GM23248 (cell line): ENCODE data around the gene TTC3. TPM values are rescaled to one million over a fixed set of nuclear protein-coding genes. Genes with fewer than 3 reads are reported as not detected.
"Not testable (repeated sequence)": the region's sequence is repeated elsewhere in the genome, so short reads cannot be mapped to it uniquely, and the experiment has no call there.

Experiments used
- DNase-seq: peaks from one replicate; pipeline ENCODE4 v3.0.0-alpha.2; 2015
- H2AFZ ChIP-seq: fragments of 200-600 bp; sonication (generic); 2 replicates; pipeline ENCODE4 v1.6.1; 2016; ENCODE audit warnings: antibody characterized with exemption
- H3F3A ChIP-seq: fragments of 200-600 bp; sonication (generic); 2 replicates; pipeline ENCODE4 v1.6.1; 2016; ENCODE audit warnings: mild to moderate bottlenecking, antibody characterized with exemption, mixed run types; ENCODE audit not compliant: insufficient read depth
- H3K27ac ChIP-seq: fragments of 200-600 bp; sonication (generic); 2 replicates; pipeline ENCODE4 v1.5.1; 2016; ENCODE audit warnings: mild to moderate bottlenecking
- H3K27me3 ChIP-seq: fragments of 200-600 bp; sonication (generic); replicated peaks from 2 replicates; pipeline ENCODE4 v1.6.1; 2016; ENCODE audit warnings: mild to moderate bottlenecking; ENCODE audit not compliant: insufficient read depth
- H3K36me3 ChIP-seq: fragments of 200-600 bp; sonication (generic); 2 replicates; pipeline ENCODE4 v1.6.1; 2016; ENCODE audit warnings: low read depth, mild to moderate bottlenecking
- H3K4me1 ChIP-seq: fragments of 200-600 bp; sonication (generic); 2 replicates; pipeline ENCODE4 v1.6.1; 2016; ENCODE audit warnings: mild to moderate bottlenecking; ENCODE audit not compliant: insufficient read depth
- H3K4me2 ChIP-seq: fragments of 200-600 bp; sonication (generic); one replicate; pipeline ENCODE4 v1.6.1; 2016; ENCODE audit warnings: mild to moderate bottlenecking; ENCODE audit not compliant: unreplicated experiment
- H3K4me3 ChIP-seq: fragments of 200-600 bp; sonication (generic); 2 replicates; pipeline ENCODE4 v1.5.1; 2016; ENCODE audit warnings: mild to moderate bottlenecking
- H3K79me2 ChIP-seq: fragments of 200-600 bp; sonication (generic); 2 replicates; pipeline ENCODE4 v1.6.1; 2016; ENCODE audit warnings: mild to moderate bottlenecking; ENCODE audit not compliant: insufficient read depth
- H3K9ac ChIP-seq: fragments of 200-600 bp; sonication (generic); 2 replicates; pipeline ENCODE4 v1.6.1; 2016; ENCODE audit warnings: mild to moderate bottlenecking
- H3K9me2 ChIP-seq: fragments of 200-600 bp; sonication (generic); 2 replicates; pipeline ENCODE4 v1.6.1; 2016; ENCODE audit warnings: mixed run types, mild to moderate bottlenecking, moderate library complexity; ENCODE audit not compliant: insufficient read depth
- H3K9me3 ChIP-seq: fragments of 200-600 bp; sonication (generic); one replicate; pipeline ENCODE4 v1.6.1; 2017; ENCODE audit warnings: low read depth
- H4K20me1 ChIP-seq: fragments of 200-600 bp; sonication (generic); 2 replicates; pipeline ENCODE4 v1.6.0; 2016; ENCODE audit not compliant: insufficient read depth
- EZH2 ChIP-seq: fragments of 200-600 bp; sonication (generic); IDR thresholded peaks from 2 replicates; pipeline ENCODE4 v1.6.1; 2018; ENCODE audit warnings: antibody characterized with exemption, mild to moderate bottlenecking; ENCODE audit not compliant: insufficient read depth, poor library complexity, severe bottlenecking
- EZH2phosphoT487 ChIP-seq: fragments of 200-600 bp; sonication (generic); IDR thresholded peaks from 2 replicates; pipeline ENCODE4 v1.6.1; 2018; ENCODE audit warnings: antibody characterized with exemption, moderate library complexity, mild to moderate bottlenecking, low read depth; ENCODE audit not compliant: insufficient read depth
- WGBS, 2 experiments: methylation state at CpG; one replicate each; pipeline ENCODE4 v1.1.6; 2015 to 2017; ENCODE audit warnings: low lambda C conversion rate in 2 of 2, low coverage in 1 of 2; ENCODE audit errors: missing lambda C conversion rate in 2 of 2; 5-methylcytosine and 5-hydroxymethylcytosine counted together
- in situ Hi-C: fragments of 300-500 bp; cut with MboI; formaldehyde crosslinking; loops from 2 replicates; pipeline ENCODE4 v1.15.0; 2020
- polyA plus RNA-seq: library from polyadenylated mRNA; unstranded; fragments of >200 nt; fragmentation: Nextera tagmentation; extraction: Ambion mirVana; gene quantifications from 2 replicates; pipeline ENCODE4 v1.2.1, GENCODE V29; 2016
- total RNA-seq: library from RNA; depleted of rRNA; stranded (reverse); fragments of >200 nt; shearing (Covaris generic); gene quantifications from 2 replicates; pipeline ENCODE4 v1.2.3, GENCODE V29; 2014

The TTC3 gene
- total and polyA plus RNA-seq, 2 experiments from 2014 or later: 204 to 216 TPM

- WGBS, 2 experiments: 78 to 84% methylated on average over 6 of the region's 6 CpGs
- no peaks in the 10 kb centered on the region for H3K79me2 ChIP-seq
- in situ Hi-C loops: no loop called here
- H3K9me3 ChIP-seq: no peaks in the 10 kb centered on the region
- DNase-seq: no peak
- H2AFZ ChIP-seq: no peak overlapping the region
- H3K9me2 ChIP-seq: no peaks in the 10 kb centered on the region
- TF ChIP-seq EZH2phosphoT487: no peak
- TF ChIP-seq EZH2: no peak
- H4K20me1 ChIP-seq: no peaks in the 10 kb centered on the region
- H3K36me3 ChIP-seq: no peaks in the 10 kb centered on the region
- no peak overlapping the region for H3K4me2 ChIP-seq
- no peak overlapping the region for H3K9ac ChIP-seq
- H3K27me3 ChIP-seq: no peaks in the 10 kb centered on the region
- H3K4me1 ChIP-seq: no peaks in the 10 kb centered on the region
- no peak overlapping the region for H3K4me3 ChIP-seq
- H3K27ac ChIP-seq: no peak overlapping the region
- H3F3A ChIP-seq: no peaks in the 10 kb centered on the region
These were observed 27.9 kb upstream of the TTC3 start for GRCh38 chr21:37045149-37045548.

- no peaks in the 10 kb centered on the region for H4K20me1 ChIP-seq
- in situ Hi-C loops: no loop called here
- no peak overlapping the region for H3K9ac ChIP-seq
- no peak overlapping the region for H2AFZ ChIP-seq
- no peaks in the 10 kb centered on the region for H3K79me2 ChIP-seq
- no peaks in the 10 kb centered on the region for H3F3A ChIP-seq
- no peaks in the 10 kb centered on the region for H3K9me2 ChIP-seq
- H3K4me3 ChIP-seq: no peak overlapping the region
- H3K4me1 ChIP-seq: no peaks in the 10 kb centered on the region
- no peak overlapping the region for H3K4me2 ChIP-seq
- no peaks in the 10 kb centered on the region for H3K27me3 ChIP-seq
- H3K36me3 ChIP-seq: no peaks in the 10 kb centered on the region
- no peaks in the 10 kb centered on the region for H3K9me3 ChIP-seq
- no peak for TF ChIP-seq EZH2
- TF ChIP-seq EZH2phosphoT487: no peak
- WGBS, 2 experiments: 78 to 80% methylated on average over 6 of the region's 6 CpGs
- no peak overlapping the region for H3K27ac ChIP-seq
- no peak for DNase-seq
These were observed 27.5 kb upstream of the TTC3 start for GRCh38 chr21:37045556-37045955.

GRCh38 chr21:37047079-37047478, 26.0 kb upstream of the TTC3 start:
- no peaks in the 10 kb centered on the region for H3K79me2 ChIP-seq
- H3K9ac ChIP-seq: no peak overlapping the region
- WGBS, 2 experiments: 88 to 95% methylated on average over 4 of the region's 4 CpGs
- TF ChIP-seq EZH2 (no peak), EZH2phosphoT487 (no peak)
- H3K4me2 ChIP-seq: no peak overlapping the region
- H3K9me2 ChIP-seq: no peaks in the 10 kb centered on the region
- no peaks in the 10 kb centered on the region for H3K4me1 ChIP-seq
- no peaks in the 10 kb centered on the region for H3K27me3 ChIP-seq
- H3K36me3 ChIP-seq: no peaks in the 10 kb centered on the region
- no peak overlapping the region for H3K4me3 ChIP-seq
- H3K9me3 ChIP-seq: no peaks in the 10 kb centered on the region
- no peak overlapping the region for H3K27ac ChIP-seq
- in situ Hi-C loops: no loop called here
- H3F3A ChIP-seq: no peaks in the 10 kb centered on the region
- no peaks in the 10 kb centered on the region for H4K20me1 ChIP-seq
- H2AFZ ChIP-seq: no peak overlapping the region
- no peak for DNase-seq

GRCh38 chr21:37049741-37050140, 23.3 kb upstream of the TTC3 start:
- H3K9ac ChIP-seq, H3K9me2 ChIP-seq, DNase-seq, H3K27ac ChIP-seq, H3K4me1 ChIP-seq, H3K4me2 ChIP-seq, H3K4me3 ChIP-seq, H2AFZ ChIP-seq, H3K79me2 ChIP-seq, H3K36me3 ChIP-seq, H3K9me3 ChIP-seq, H3F3A ChIP-seq, H4K20me1 ChIP-seq, H3K27me3 ChIP-seq, in situ Hi-C loops: not testable (repeated sequence)
- WGBS, 2 experiments: 47 to 88% methylated on average over 2 to 3 of the region's 3 CpGs

- DNase-seq: no peak
- no peak overlapping the region for H3K4me2 ChIP-seq
- H3F3A ChIP-seq: peaks cover 6% of the 10 kb centered on the region; the same call in 1 of the 2 replicates
- H3K79me2 ChIP-seq: no peaks in the 10 kb centered on the region
- no peak overlapping the region for H3K9ac ChIP-seq
- no peaks in the 10 kb centered on the region for H3K36me3 ChIP-seq
- TF ChIP-seq EZH2phosphoT487 (no peak), EZH2 (no peak)
- no peak overlapping the region for H3K27ac ChIP-seq
- 90 to 92% methylated on average over 2 of the region's 2 CpGs for WGBS, 2 experiments
- no peak overlapping the region for H3K4me3 ChIP-seq
- H3K9me3 ChIP-seq: no peaks in the 10 kb centered on the region
- H3K9me2 ChIP-seq: no peaks in the 10 kb centered on the region
- H3K27me3 ChIP-seq: no peaks in the 10 kb centered on the region
- no peaks in the 10 kb centered on the region for H4K20me1 ChIP-seq
- in situ Hi-C loops: no loop called here
- H3K4me1 ChIP-seq: peaks cover 5% of the 10 kb centered on the region
- H2AFZ ChIP-seq: no peak overlapping the region
These were observed 17.7 kb upstream of the TTC3 start for GRCh38 chr21:37055271-37055855.
